Thyroid gland (tissue), 4 donors: ENCODE measurements around the gene PRKCA. TPM values are rescaled to one million over a fixed set of nuclear protein-coding genes. Genes with fewer than 3 reads are reported as not detected.

Experiments used
- DNase-seq, 2 donors: peaks; one replicate each; pipeline ENCODE4 v3.0.0-alpha.2; 2019
- H3K27ac ChIP-seq, 3 donors: fragments of 200-600 bp; sonication (generic); 1 replicate in 2 of 3; 2 replicates in 1 of 3; pipeline ENCODE4 v1.5.1; 2016 to 2019; ENCODE audit warnings: mild to moderate bottlenecking in 1 of 3, moderate library complexity in 1 of 3
- H3K27me3 ChIP-seq: fragments of 200-600 bp; sonication (generic); one replicate; pipeline ENCODE4 v1.5.1; 2019
- H3K36me3 ChIP-seq, 2 donors: fragments of 200-600 bp; sonication (generic); one replicate each; pipeline ENCODE4 v1.5.1; 2016 to 2019
- H3K4me1 ChIP-seq, 2 donors: fragments of 200-600 bp; sonication (generic); one replicate each; pipeline ENCODE4 v1.5.1; 2017 to 2019
- H3K4me3 ChIP-seq, 3 donors: fragments of 200-600 bp; sonication (generic); replicated peaks in 1 of 3; 1 replicate in 2 of 3; 2 replicates in 1 of 3; pipeline ENCODE4 v1.5.1; 2016; ENCODE audit warnings: mild to moderate bottlenecking in 1 of 3
- H3K9me3 ChIP-seq: fragments of 200-600 bp; sonication (generic); one replicate; pipeline ENCODE4 v1.5.1; 2017
- CTCF ChIP-seq, 6 experiments: fragments of 200-600 bp in 3 of 6; fragments of 450-650 bp in 3 of 6; sonication (generic) in 3 of 6; IDR thresholded peaks; one replicate each; pipeline ENCODE4 v1.5.1; 2016 to 2019; ENCODE audit warnings: antibody characterized with exemption in 6 of 6, mild to moderate bottlenecking in 2 of 6, inconsistent platforms in 1 of 6, moderate library complexity in 1 of 6
- POLR2A ChIP-seq, 2 donors: fragments of 450-650 bp; IDR thresholded peaks; one replicate each; pipeline ENCODE4 v1.6.1; 2017; ENCODE audit warnings: antibody characterized with exemption in 2 of 2, mild to moderate bottlenecking in 2 of 2, moderate library complexity in 1 of 2
- WGBS, 2 donors: methylation state at CpG; one replicate each; pipeline ENCODE4 v1.1.5; 2017; 5-methylcytosine and 5-hydroxymethylcytosine counted together
- intact Hi-C: fragments of 100-400 bp; cut with DNase I; formaldehyde crosslinking; loops from one replicate; pipeline ENCODE4 v1.15.1; 2023
- total RNA-seq, 4 donors: library from RNA; depleted of rRNA; stranded (reverse); fragments of >200 nt; gene quantifications; one replicate each; pipeline ENCODE4 v1.2.3, GENCODE V29; 2016

The PRKCA gene
- total RNA-seq, 4 donors from 2014 or later: 6.7 to 24.2 (median 15.3) TPM

GRCh38 chr17:66371561-66371960 lies 69.1 kb downstream of the PRKCA start:
- H3K9me3 ChIP-seq: no peaks in the 10 kb centered on the region
- no peaks in the 10 kb centered on the region for H3K27me3 ChIP-seq
- H3K36me3 ChIP-seq: no peaks in the 10 kb centered on the region
- no peak overlapping the region for H3K27ac ChIP-seq
- peaks cover 7 to 17% of the 10 kb centered on the region in 2 donors for H3K4me1 ChIP-seq
- no peak for DNase-seq
- intact Hi-C loops: no loop called here
- 94 to 95% methylated on average over 7 of the region's 7 CpGs for WGBS, 2 donors
- TF ChIP-seq POLR2A (IDR thresholded peaks at IDR 0.05) (no peak), CTCF (IDR thresholded peaks at IDR 0.05) (no peak)
- H3K4me3 ChIP-seq: no peak overlapping the region

GRCh38 chr17:66372182-66372581 lies 69.8 kb downstream of the PRKCA start:
- H3K4me3 ChIP-seq: no peak overlapping the region
- intact Hi-C loops: no loop called here
- no peak overlapping the region for H3K27ac ChIP-seq
- no peaks in the 10 kb centered on the region for H3K36me3 ChIP-seq
- H3K9me3 ChIP-seq: no peaks in the 10 kb centered on the region
- 94 to 97% methylated on average over 5 of the region's 5 CpGs for WGBS, 2 donors
- no peaks in the 10 kb centered on the region for H3K27me3 ChIP-seq
- peaks cover 3 to 11% of the 10 kb centered on the region in 2 donors for H3K4me1 ChIP-seq
- DNase-seq: no peak
- TF ChIP-seq POLR2A (IDR thresholded peaks at IDR 0.05) (no peak), CTCF (IDR thresholded peaks at IDR 0.05) (no peak)

- Histone ChIP-seq H3K27me3 (no peaks in the 10 kb centered on the region), H3K4me3 (no peak overlapping the region), H3K9me3 (no peaks in the 10 kb centered on the region), H3K36me3 (no peaks in the 10 kb centered on the region), H3K27ac (no peak overlapping the region), H3K4me1 (peaks cover 0 to 9% of the 10 kb centered on the region in 2 donors)
- DNase-seq: no peak
- intact Hi-C loops: no loop called here
- TF ChIP-seq CTCF (IDR thresholded peaks at IDR 0.05): no peak
- no peak for TF ChIP-seq POLR2A (IDR thresholded peaks at IDR 0.05)
- WGBS, 2 donors: 93 to 95% methylated on average over 3 of the region's 3 CpGs
Measured at GRCh38 chr17:66373079-66373478, 70.7 kb downstream of the PRKCA start.

- Histone ChIP-seq H3K36me3 (no peaks in the 10 kb centered on the region), H3K27me3 (no peaks in the 10 kb centered on the region), H3K9me3 (no peaks in the 10 kb centered on the region), H3K4me1 (peaks cover 0 to 9% of the 10 kb centered on the region in 2 donors), H3K4me3 (no peak overlapping the region), H3K27ac (no peak overlapping the region)
- intact Hi-C loops: no loop called here
- 60 to 63% methylated on average over 18 of the region's 18 CpGs for WGBS, 2 donors
- peak; percentile 20 to 24 for DNase-seq
- TF ChIP-seq POLR2A (IDR thresholded peaks at IDR 0.05) (no peak), CTCF (IDR thresholded peaks at IDR 0.05) (no peak)
Measured at GRCh38 chr17:66373944-66374817, 71.8 kb downstream of the PRKCA start.

GRCh38 chr17:66375121-66375520 lies 72.7 kb downstream of the PRKCA start:
- H3K9me3 ChIP-seq: no peaks in the 10 kb centered on the region
- no peak for TF ChIP-seq CTCF (IDR thresholded peaks at IDR 0.05)
- TF ChIP-seq POLR2A (IDR thresholded peaks at IDR 0.05): no peak
- no peak overlapping the region for H3K27ac ChIP-seq
- H3K4me3 ChIP-seq: no peak overlapping the region
- H3K27me3 ChIP-seq: no peaks in the 10 kb centered on the region
- no peaks in the 10 kb centered on the region for H3K36me3 ChIP-seq
- DNase-seq: no peak
- WGBS, 2 donors: 88 to 91% methylated on average over 8 of the region's 8 CpGs
- H3K4me1 ChIP-seq: peaks cover 0 to 9% of the 10 kb centered on the region in 2 donors
- intact Hi-C loops: no loop called here
